ENCODE results near the gene UTP15. TPM values are rescaled to one million over a fixed set of nuclear protein-coding genes. Genes with fewer than 3 reads are reported as not detected.

Gene UTP15
- polyA plus RNA-seq, 3 donors: 2.8 to 8.6 (median 2.8) TPM

GRCh38 chr5:73565969-73566547 is 515 bp downstream of the UTP15 start:
- no peak for DNase-seq
- Histone ChIP-seq H4K20me1 (ENCODE audit: insufficient read depth, low read length) (no peaks in the 10 kb centered on the region), H3K27ac (ENCODE audit: low read depth in 1 of 2, low read length in 2 of 2) (peak overlapping the region; percentile 87 to 98), H3K27me3 (ENCODE audit: control insufficient read depth in 2 of 2, insufficient read depth in 2 of 2, low read length in 2 of 2) (no peaks in the 10 kb centered on the region), H3K9ac (ENCODE audit: insufficient read depth, low read length, poor library complexity, severe bottlenecking) (peak overlapping the region; percentile 91), H3K36me3 (replicated peaks in 1 of 2; ENCODE audit: control insufficient read depth in 1 of 2, insufficient read depth in 2 of 2, low read length in 2 of 2) (peaks cover 21 to 44% of the 10 kb centered on the region in 2 donors), H3K79me2 (ENCODE audit: insufficient read depth, low read length) (peaks cover 41% of the 10 kb centered on the region), H3K4me2 (replicated peaks; ENCODE audit: extremely low read depth, low read length, poor library complexity, severe bottlenecking) (peak overlapping the region; percentile 94), H3K4me1 (ENCODE audit: control insufficient read depth in 1 of 2, insufficient read depth in 2 of 2, low read length in 2 of 2) (peaks cover 19 to 21% of the 10 kb centered on the region in 2 donors), H3K9me3 (replicated peaks in 1 of 2; ENCODE audit: control insufficient read depth in 1 of 2, insufficient read depth in 1 of 2, low read length in 2 of 2) (no peaks in the 10 kb centered on the region), H3K4me3 (replicated peaks in 1 of 3; ENCODE audit: low read depth in 2 of 3, low read length in 3 of 3) (peak overlapping the region; percentile 78 to 96 (median 92)), H2AFZ (ENCODE audit: insufficient read depth, low read depth, low read length, poor library complexity, severe bottlenecking) (peak overlapping the region; percentile 95)
- H3K4me3 Mint-ChIP-seq: peak overlapping the region; percentile 91 to 99
- H3K27ac Mint-ChIP-seq: peak overlapping the region; percentile 98 to 100 (median 99)
- peaks cover 0 to 1% (median 0%) of the 10 kb centered on the region in 3 donors for H3K27me3 Mint-ChIP-seq (ENCODE audit: low read depth in 3 of 3)
- no peaks in the 10 kb centered on the region for H3K9me3 Mint-ChIP-seq
- intact Hi-C loops (cut with micrococcal nuclease): loop anchor here (2.0 to 5.0 kb wide), 2 partner anchors 69 to 1201 kb away; partner anchors contain the start of genes BTF3 (in 1 of the 2), GFM2 (in 1 of the 2) and NSA2 (in 1 of the 2)
- H3K4me1 Mint-ChIP-seq: peaks cover 18% of the 10 kb centered on the region
- TF ChIP-seq CTCF (IDR thresholded peaks at IDR 0.05): no peak
- WGBS (ENCODE audit: insufficient coverage): 0% methylated on average over 3 of the region's 8 CpGs
- H3K36me3 Mint-ChIP-seq: peaks cover 30 to 31% of the 10 kb centered on the region in 2 donors

- no peaks in the 10 kb centered on the region for H3K4me1 Mint-ChIP-seq
- Histone ChIP-seq H3K27me3 (ENCODE audit: control insufficient read depth in 2 of 2, insufficient read depth in 2 of 2, low read length in 2 of 2) (no peaks in the 10 kb centered on the region), H3K9me3 (replicated peaks in 1 of 2; ENCODE audit: control insufficient read depth in 1 of 2, insufficient read depth in 1 of 2, low read length in 2 of 2) (no peaks in the 10 kb centered on the region), H3K4me2 (replicated peaks; ENCODE audit: extremely low read depth, low read length, poor library complexity, severe bottlenecking) (no peak overlapping the region), H3K36me3 (replicated peaks in 1 of 2; ENCODE audit: control insufficient read depth in 1 of 2, insufficient read depth in 2 of 2, low read length in 2 of 2) (peaks cover 34 to 42% of the 10 kb centered on the region in 2 donors), H3K79me2 (ENCODE audit: insufficient read depth, low read length) (no peaks in the 10 kb centered on the region), H3K4me1 (ENCODE audit: control insufficient read depth in 1 of 2, insufficient read depth in 2 of 2, low read length in 2 of 2) (no peaks in the 10 kb centered on the region), H4K20me1 (ENCODE audit: insufficient read depth, low read length) (no peaks in the 10 kb centered on the region), H2AFZ (ENCODE audit: insufficient read depth, low read depth, low read length, poor library complexity, severe bottlenecking) (no peak overlapping the region), H3K27ac (ENCODE audit: low read depth in 1 of 2, low read length in 2 of 2) (no peak overlapping the region), H3K9ac (ENCODE audit: insufficient read depth, low read length, poor library complexity, severe bottlenecking) (no peak overlapping the region), H3K4me3 (replicated peaks in 1 of 3; ENCODE audit: low read depth in 2 of 3, low read length in 3 of 3) (no peak overlapping the region)
- no CpG with 5 or more reads among the region's 3 CpGs for WGBS (ENCODE audit: insufficient coverage)
- H3K27me3 Mint-ChIP-seq (ENCODE audit: low read depth in 3 of 3): no peaks in the 10 kb centered on the region
- no peak overlapping the region for H3K4me3 Mint-ChIP-seq
- no peaks in the 10 kb centered on the region for H3K9me3 Mint-ChIP-seq
- intact Hi-C loops (cut with micrococcal nuclease): no loop called here
- no peak overlapping the region for H3K27ac Mint-ChIP-seq
- TF ChIP-seq CTCF (IDR thresholded peaks at IDR 0.05): no peak
- peaks cover 31 to 32% of the 10 kb centered on the region in 2 donors for H3K36me3 Mint-ChIP-seq
- no peak for DNase-seq
These were observed 17.0 kb downstream of the UTP15 start for GRCh38 chr5:73582285-73583145.

Data from CD14-positive monocyte (primary cell).